ENCODE data around the gene LRRC47.

The LRRC47 gene

GRCh38 chr1:3796215-3797061, at the start of gene LRRC47:
LRRC47 (minus strand) TSS chr1:3796498; CDS start chr1:3796476, 22 bp downstream.
- DNase-seq = peak; percentile 96

- DNase-seq = no peak
Observed at GRCh38 chr1:3842912-3843311, 46.6 kb upstream of the LRRC47 start.

GRCh38 chr1:3841491-3841890, 45.2 kb upstream of the LRRC47 start:
- no peak for DNase-seq

- DNase-seq = no peak
Observed at GRCh38 chr1:3838788-3839187, 42.5 kb upstream of the LRRC47 start.

GRCh38 chr1:3837685-3838084, 41.4 kb upstream of the LRRC47 start:
- no peak for DNase-seq

- DNase-seq = no peak
Observed at GRCh38 chr1:3837200-3837599, 40.9 kb upstream of the LRRC47 start.

GRCh38 chr1:3836421-3836820, 40.1 kb upstream of the LRRC47 start:
- DNase-seq = no peak

- DNase-seq = no peak
Observed at GRCh38 chr1:3834701-3835100, 38.4 kb upstream of the LRRC47 start.

GRCh38 chr1:3831689-3832088, 35.4 kb upstream of the LRRC47 start:
- no peak for DNase-seq

GRCh38 chr1:3828391-3828790, 32.1 kb upstream of the LRRC47 start:
- DNase-seq = no peak

GRCh38 chr1:3827813-3828307, 31.6 kb upstream of the LRRC47 start:
- DNase-seq = no peak

GRCh38 chr1:3825356-3825755, 29.1 kb upstream of the LRRC47 start:
- DNase-seq = no peak

GRCh38 chr1:3824650-3825049, 28.4 kb upstream of the LRRC47 start:
- DNase-seq = no peak

GRCh38 chr1:3822421-3822820, 26.1 kb upstream of the LRRC47 start:
- DNase-seq = no peak

GRCh38 chr1:3821908-3822307, 25.6 kb upstream of the LRRC47 start:
- no peak for DNase-seq

GRCh38 chr1:3821447-3821846, 25.1 kb upstream of the LRRC47 start:
- no peak for DNase-seq

GRCh38 chr1:3821004-3821403, 24.7 kb upstream of the LRRC47 start:
- DNase-seq = no peak

GRCh38 chr1:3820316-3820715, 24.0 kb upstream of the LRRC47 start:
- no peak for DNase-seq

- DNase-seq = no peak
Observed at GRCh38 chr1:3819771-3820200, 23.5 kb upstream of the LRRC47 start.

GRCh38 chr1:3817821-3818597, 21.7 kb upstream of the LRRC47 start:
- DNase-seq = no peak

GRCh38 chr1:3817138-3817740, 20.9 kb upstream of the LRRC47 start:
- DNase-seq = no peak

GRCh38 chr1:3816331-3817137, 20.2 kb upstream of the LRRC47 start:
- DNase-seq = no peak
